HG03460 (cell line): ENCODE data around the gene APOL6.

ENCODE experiments used
- ATAC-seq: cut with Tn5 transposase; IDR thresholded peaks from one replicate; pipeline ENCODE4 v1.9.1; 2021; ENCODE audit not compliant: unreplicated experiment

APOL6 gene

GRCh38 chr22:35648066-35649025 is at the start of gene APOL6:
TSS of gene APOL6 (plus strand) at chr22:35648446. CDS start at chr22:35656426, 7,980 bp downstream.
- no peak for ATAC-seq

GRCh38 chr22:35599364-35599763 is 48.9 kb upstream of the APOL6 start:
- ATAC-seq = no peak

- no peak for ATAC-seq
Measured at GRCh38 chr22:35600476-35600875, 47.8 kb upstream of the APOL6 start.

- ATAC-seq = no peak
Measured at GRCh38 chr22:35601013-35601580, 47.1 kb upstream of the APOL6 start.

GRCh38 chr22:35601743-35602615 is 46.3 kb upstream of the APOL6 start:
- no peak for ATAC-seq

- ATAC-seq = no peak
Measured at GRCh38 chr22:35604621-35605368, 43.5 kb upstream of the APOL6 start.

GRCh38 chr22:35605369-35605680 is 42.9 kb upstream of the APOL6 start:
- ATAC-seq = no peak

GRCh38 chr22:35605851-35606481 is 42.3 kb upstream of the APOL6 start:
- ATAC-seq = no peak

GRCh38 chr22:35606916-35607315 is 41.3 kb upstream of the APOL6 start:
- ATAC-seq = no peak

- ATAC-seq = no peak
Measured at GRCh38 chr22:35608088-35608487, 40.2 kb upstream of the APOL6 start.

- no peak for ATAC-seq
Measured at GRCh38 chr22:35609261-35609660, 39.0 kb upstream of the APOL6 start.

- ATAC-seq = no peak
Measured at GRCh38 chr22:35609761-35610160, 38.5 kb upstream of the APOL6 start.

- ATAC-seq = no peak
Measured at GRCh38 chr22:35610741-35611140, 37.5 kb upstream of the APOL6 start.

- no peak for ATAC-seq
Measured at GRCh38 chr22:35611200-35611890, 36.9 kb upstream of the APOL6 start.

- ATAC-seq = no peak
Measured at GRCh38 chr22:35611891-35612576, 36.2 kb upstream of the APOL6 start.

GRCh38 chr22:35612903-35613302 is 35.3 kb upstream of the APOL6 start:
- ATAC-seq = no peak

- ATAC-seq = no peak
Measured at GRCh38 chr22:35614404-35614803, 33.8 kb upstream of the APOL6 start.

GRCh38 chr22:35615156-35615555 is 33.1 kb upstream of the APOL6 start:
- ATAC-seq = no peak

- ATAC-seq = no peak
Measured at GRCh38 chr22:35616043-35616442, 32.2 kb upstream of the APOL6 start.
